ENCODE measurements around the gene DR1.
A peak's percentile ranks its signal among the peaks of the same experiment; 100 is the strongest.

DR1 gene

DNA sequence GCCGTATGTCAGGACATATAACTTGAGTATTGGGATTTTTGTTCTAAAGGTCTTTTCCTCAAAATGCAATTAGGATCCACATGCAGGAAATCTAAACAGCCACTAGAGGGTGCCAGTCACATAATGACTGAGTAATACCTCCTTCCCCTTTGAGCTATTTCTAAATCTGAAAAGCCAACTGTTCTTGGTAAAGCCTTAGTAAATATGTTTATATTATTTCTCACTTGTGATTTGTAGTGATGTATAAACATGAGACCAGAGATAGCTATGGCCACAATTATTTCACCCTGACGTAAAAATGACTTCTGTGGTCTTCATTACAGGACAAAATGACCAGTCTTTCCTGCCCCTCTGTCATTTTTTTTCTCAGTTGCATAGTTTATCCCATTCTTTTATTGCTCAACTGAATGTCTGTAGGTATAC lies 41.0 kb upstream of the DR1 start:
- Histone ChIP-seq H3K4me1 (no peaks in the 10 kb centered on the region), H3K4me2 (ENCODE audit: low read length) (no peak overlapping the region), H3K4me3 (ENCODE audit: low read depth, low read length) (no peak overlapping the region), H2AFZ (no peak overlapping the region), H3K9me3 (ENCODE audit: control insufficient read depth, low read length) (no peaks in the 10 kb centered on the region), H3K27me3 (ENCODE audit: control insufficient read depth, insufficient read depth, low read length) (no peaks in the 10 kb centered on the region), H3K27ac (no peak overlapping the region), H3K79me2 (no peaks in the 10 kb centered on the region), H3K36me3 (ENCODE audit: control insufficient read depth, insufficient read depth, low read length) (no peaks in the 10 kb centered on the region), H3K9ac (no peak overlapping the region)
- TF ChIP-seq, protein P1, sequence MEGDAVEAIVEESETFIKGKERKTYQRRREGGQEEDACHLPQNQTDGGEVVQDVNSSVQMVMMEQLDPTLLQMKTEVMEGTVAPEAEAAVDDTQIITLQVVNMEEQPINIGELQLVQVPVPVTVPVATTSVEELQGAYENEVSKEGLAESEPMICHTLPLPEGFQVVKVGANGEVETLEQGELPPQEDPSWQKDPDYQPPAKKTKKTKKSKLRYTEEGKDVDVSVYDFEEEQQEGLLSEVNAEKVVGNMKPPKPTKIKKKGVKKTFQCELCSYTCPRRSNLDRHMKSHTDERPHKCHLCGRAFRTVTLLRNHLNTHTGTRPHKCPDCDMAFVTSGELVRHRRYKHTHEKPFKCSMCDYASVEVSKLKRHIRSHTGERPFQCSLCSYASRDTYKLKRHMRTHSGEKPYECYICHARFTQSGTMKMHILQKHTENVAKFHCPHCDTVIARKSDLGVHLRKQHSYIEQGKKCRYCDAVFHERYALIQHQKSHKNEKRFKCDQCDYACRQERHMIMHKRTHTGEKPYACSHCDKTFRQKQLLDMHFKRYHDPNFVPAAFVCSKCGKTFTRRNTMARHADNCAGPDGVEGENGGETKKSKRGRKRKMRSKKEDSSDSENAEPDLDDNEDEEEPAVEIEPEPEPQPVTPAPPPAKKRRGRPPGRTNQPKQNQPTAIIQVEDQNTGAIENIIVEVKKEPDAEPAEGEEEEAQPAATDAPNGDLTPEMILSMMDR (IDR thresholded peaks at IDR 0.05) = peak; percentile 73

DNA sequence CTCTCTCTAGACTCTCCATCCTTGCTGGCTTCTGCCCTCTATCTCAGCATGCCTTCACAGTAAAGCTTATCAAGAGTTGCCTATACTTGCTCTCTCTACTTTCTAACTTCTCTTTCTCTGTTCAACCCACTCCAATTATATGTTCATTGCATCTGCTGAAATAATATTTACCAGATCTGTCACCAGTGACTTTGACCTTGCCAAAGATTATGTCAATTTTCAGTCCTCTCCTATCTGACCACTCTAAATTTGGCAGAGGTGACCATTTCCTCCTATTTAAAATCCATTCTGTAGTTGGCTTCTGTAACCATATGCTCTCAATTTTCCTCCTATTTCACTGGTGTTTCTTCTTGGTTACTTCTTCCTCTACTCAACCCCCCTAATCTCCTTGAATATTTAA lies 38.8 kb upstream of the DR1 start:
- H3K36me3 ChIP-seq (ENCODE audit: control insufficient read depth, insufficient read depth, low read length) = no peaks in the 10 kb centered on the region
- no peak overlapping the region for H3K27ac ChIP-seq
- no peak overlapping the region for H3K4me2 ChIP-seq (ENCODE audit: low read length)
- no peak overlapping the region for H3K4me3 ChIP-seq (ENCODE audit: low read depth, low read length)
- TF ChIP-seq, protein P1 (IDR thresholded peaks at IDR 0.05) = no peak
- no peak overlapping the region for H3K9ac ChIP-seq
- no peaks in the 10 kb centered on the region for H3K27me3 ChIP-seq (ENCODE audit: control insufficient read depth, insufficient read depth, low read length)
- H3K4me1 ChIP-seq = no peaks in the 10 kb centered on the region
- no peaks in the 10 kb centered on the region for H3K79me2 ChIP-seq
- no peak overlapping the region for H2AFZ ChIP-seq
- H3K9me3 ChIP-seq (ENCODE audit: control insufficient read depth, low read length) = no peaks in the 10 kb centered on the region

DNA sequence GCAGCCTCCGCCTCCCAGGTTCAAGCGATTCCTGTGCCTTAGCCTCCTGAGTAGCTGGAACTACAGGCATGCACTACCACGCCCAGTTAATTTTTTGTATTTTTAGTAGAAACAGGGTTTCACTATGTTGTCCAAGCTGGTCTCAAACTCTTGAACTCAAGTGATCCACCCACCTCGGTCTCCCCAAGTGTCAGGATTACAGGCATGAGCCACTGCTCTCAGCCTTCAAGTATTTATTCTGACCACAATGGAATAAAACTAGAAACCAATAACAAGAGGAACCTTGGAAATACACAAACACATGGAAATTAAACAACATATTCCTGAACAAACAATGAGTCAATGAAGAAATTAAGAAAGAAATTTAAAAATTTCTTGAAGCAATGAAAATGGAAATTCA lies 32.7 kb upstream of the DR1 start:
- Histone ChIP-seq H3K4me2 (ENCODE audit: low read length) (no peak overlapping the region), H3K27me3 (ENCODE audit: control insufficient read depth, insufficient read depth, low read length) (no peaks in the 10 kb centered on the region), H3K36me3 (ENCODE audit: control insufficient read depth, insufficient read depth, low read length) (no peaks in the 10 kb centered on the region), H3K4me3 (ENCODE audit: low read depth, low read length) (no peak overlapping the region), H3K79me2 (no peaks in the 10 kb centered on the region), H3K9ac (no peak overlapping the region), H3K9me3 (ENCODE audit: control insufficient read depth, low read length) (no peaks in the 10 kb centered on the region), H3K27ac (no peak overlapping the region), H3K4me1 (no peaks in the 10 kb centered on the region), H2AFZ (no peak overlapping the region)
- TF ChIP-seq, protein P1 (IDR thresholded peaks at IDR 0.05) = no peak

DNA sequence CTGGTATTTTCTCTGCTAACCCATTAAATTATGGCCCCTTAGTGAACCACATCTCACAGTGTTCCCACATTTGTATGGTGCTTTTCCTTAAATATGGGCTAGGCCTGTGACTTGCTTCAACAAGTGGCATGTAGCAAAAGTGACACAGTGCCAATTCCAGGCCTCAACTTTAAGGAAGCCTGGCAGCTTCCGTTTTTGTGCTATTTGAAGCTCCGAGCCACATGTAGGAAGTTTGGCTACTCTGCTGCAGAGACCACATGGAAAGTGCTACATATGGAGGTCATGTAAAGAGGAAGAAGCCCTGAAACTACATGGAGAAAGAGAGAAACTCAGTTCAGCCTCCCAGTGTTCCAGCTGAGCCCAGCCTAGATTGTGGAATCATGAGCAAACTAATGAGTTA lies 28.5 kb upstream of the DR1 start:
- H3K9ac ChIP-seq = no peak overlapping the region
- no peak overlapping the region for H3K4me3 ChIP-seq (ENCODE audit: low read depth, low read length)
- H3K79me2 ChIP-seq = no peaks in the 10 kb centered on the region
- no peak overlapping the region for H2AFZ ChIP-seq
- H3K4me1 ChIP-seq = no peaks in the 10 kb centered on the region
- TF ChIP-seq, protein P1 (IDR thresholded peaks at IDR 0.05) = no peak
- no peaks in the 10 kb centered on the region for H3K9me3 ChIP-seq (ENCODE audit: control insufficient read depth, low read length)
- no peaks in the 10 kb centered on the region for H3K36me3 ChIP-seq (ENCODE audit: control insufficient read depth, insufficient read depth, low read length)
- no peak overlapping the region for H3K4me2 ChIP-seq (ENCODE audit: low read length)
- H3K27me3 ChIP-seq (ENCODE audit: control insufficient read depth, insufficient read depth, low read length) = no peaks in the 10 kb centered on the region
- H3K27ac ChIP-seq = no peak overlapping the region

DNA sequence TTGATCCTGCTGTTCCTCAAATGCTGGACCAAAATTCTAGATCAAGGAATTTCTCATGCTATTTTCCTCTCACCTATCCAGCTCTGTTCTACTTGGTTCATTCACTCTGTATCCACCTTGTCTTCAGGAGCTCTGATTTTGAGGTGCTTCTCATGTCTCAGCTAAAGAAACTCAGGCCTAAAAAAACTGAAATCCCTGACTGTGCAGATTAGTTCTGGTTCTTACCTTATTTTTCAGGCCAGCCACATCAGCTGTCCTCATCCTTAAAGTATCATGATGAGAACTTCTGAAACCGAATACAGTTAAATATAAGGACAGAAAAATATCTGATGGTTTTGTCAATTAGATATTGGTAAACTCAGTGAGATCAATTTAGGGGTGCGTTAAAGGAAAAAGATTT lies 27.8 kb upstream of the DR1 start:
- Histone ChIP-seq H3K4me1 (no peaks in the 10 kb centered on the region), H3K79me2 (no peaks in the 10 kb centered on the region), H3K27ac (no peak overlapping the region), H2AFZ (no peak overlapping the region), H3K9ac (no peak overlapping the region), H3K9me3 (ENCODE audit: control insufficient read depth, low read length) (no peaks in the 10 kb centered on the region), H3K4me3 (ENCODE audit: low read depth, low read length) (no peak overlapping the region), H3K27me3 (ENCODE audit: control insufficient read depth, insufficient read depth, low read length) (no peaks in the 10 kb centered on the region), H3K36me3 (ENCODE audit: control insufficient read depth, insufficient read depth, low read length) (no peaks in the 10 kb centered on the region), H3K4me2 (ENCODE audit: low read length) (no peak overlapping the region)
- TF ChIP-seq, protein P1 (IDR thresholded peaks at IDR 0.05) = no peak
